Measurements from ENCODE around the gene CLDN18.

The CLDN18 gene

DNA sequence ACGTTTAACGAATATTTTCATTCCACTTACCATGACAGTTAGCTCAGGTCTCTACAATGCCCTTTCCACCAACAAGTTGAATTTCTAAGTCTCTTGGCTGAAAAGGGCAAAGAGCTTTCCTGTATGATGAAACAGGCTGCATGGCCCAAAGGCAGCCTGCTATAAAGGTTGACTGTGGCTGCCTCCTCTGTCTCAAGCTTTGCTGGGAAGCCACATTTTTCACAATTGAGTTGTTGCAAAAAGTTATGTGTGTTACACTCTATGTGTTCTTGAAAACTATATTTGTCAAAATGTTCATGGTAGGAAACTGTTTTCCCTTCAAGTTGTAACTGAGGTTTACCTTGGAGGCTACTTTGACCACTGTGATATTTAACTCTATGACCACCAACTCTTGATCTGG is 56.0 kb downstream of the CLDN18 start:
- DNase-seq = no peak

GRCh38 chr3:138066383-138066782 is 56.4 kb downstream of the CLDN18 start:
- DNase-seq = no peak

DNA sequence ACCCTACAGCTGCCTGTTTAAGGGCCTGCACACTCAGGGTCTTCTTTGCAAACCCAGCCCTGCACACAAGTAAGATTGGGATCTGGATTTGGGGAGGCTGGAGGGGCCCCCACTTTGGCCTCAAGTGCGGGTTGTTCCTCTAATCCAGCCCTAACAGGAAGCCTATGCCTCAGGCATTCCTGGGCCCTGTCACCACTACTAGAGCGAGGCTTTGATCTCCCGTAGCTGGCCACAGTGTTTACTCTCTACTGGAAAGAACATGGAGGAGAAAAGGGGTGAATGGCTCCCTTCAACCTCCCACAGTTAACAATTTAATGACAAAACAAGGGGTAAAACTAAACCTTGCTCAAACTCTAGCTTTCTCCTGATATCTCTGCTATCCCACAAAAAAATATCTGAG is 57.0 kb downstream of the CLDN18 start:
- DNase-seq = no peak

GRCh38 chr3:138068046-138068445 is 58.1 kb downstream of the CLDN18 start:
- no peak for DNase-seq

- DNase-seq = peak; percentile 55 to 79
Observed at GRCh38 chr3:138068579-138069174, 58.7 kb downstream of the CLDN18 start.

GRCh38 chr3:138070006-138070405 is 60.0 kb downstream of the CLDN18 start:
- no peak for DNase-seq

DNA sequence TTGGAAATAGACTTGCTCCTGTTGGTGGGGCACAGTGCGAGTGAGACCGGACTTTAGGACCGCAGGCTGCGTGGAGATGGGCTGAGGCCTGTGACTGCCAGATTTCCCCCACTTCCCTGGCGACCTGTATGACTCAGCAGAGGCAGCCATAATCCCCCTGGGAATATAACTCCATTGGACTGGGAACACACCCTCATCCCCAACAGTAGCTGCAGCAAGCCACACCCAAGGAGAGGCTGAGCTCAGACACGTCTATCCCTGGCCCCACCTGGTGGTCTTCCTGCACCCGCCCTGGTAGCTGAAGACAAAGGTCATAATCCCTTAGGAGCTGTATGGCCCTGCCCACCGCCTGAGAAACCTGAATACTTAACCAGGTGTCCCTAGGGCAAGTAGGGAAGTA is 62.8 kb downstream of the CLDN18 start:
- no peak for DNase-seq

- DNase-seq = no peak
Observed at GRCh38 chr3:138078096-138078495, 68.1 kb downstream of the CLDN18 start.

DNA sequence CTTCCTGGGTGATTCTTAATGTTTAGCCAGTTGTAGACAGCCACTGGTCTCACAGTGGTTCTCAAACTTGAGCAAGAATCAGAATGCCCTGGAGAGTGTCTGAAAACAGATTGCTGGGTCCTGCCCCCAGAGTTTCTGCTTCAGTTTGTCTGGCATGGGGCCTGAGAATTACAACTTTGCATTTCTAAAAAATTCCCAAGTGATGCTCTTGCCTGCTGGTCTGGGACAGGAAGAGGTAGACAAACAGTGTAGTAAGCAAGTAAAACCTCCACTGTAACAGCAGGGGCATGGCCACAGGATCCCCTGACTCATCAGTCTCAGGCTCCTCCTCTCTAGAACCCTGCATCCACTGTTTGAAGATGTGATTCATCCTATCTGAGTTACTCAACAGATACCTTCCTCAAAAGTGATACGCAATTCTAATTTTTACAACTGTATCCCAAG is 69.0 kb downstream of the CLDN18 start:
- DNase-seq = peak; percentile 14 to 68

GRCh38 chr3:138079901-138080300 is 69.9 kb downstream of the CLDN18 start:
- DNase-seq = no peak

- DNase-seq = no peak
Observed at GRCh38 chr3:138081371-138082084, 71.6 kb downstream of the CLDN18 start.

- no peak for DNase-seq
Observed at GRCh38 chr3:138082085-138082991, 72.4 kb downstream of the CLDN18 start.

DNA sequence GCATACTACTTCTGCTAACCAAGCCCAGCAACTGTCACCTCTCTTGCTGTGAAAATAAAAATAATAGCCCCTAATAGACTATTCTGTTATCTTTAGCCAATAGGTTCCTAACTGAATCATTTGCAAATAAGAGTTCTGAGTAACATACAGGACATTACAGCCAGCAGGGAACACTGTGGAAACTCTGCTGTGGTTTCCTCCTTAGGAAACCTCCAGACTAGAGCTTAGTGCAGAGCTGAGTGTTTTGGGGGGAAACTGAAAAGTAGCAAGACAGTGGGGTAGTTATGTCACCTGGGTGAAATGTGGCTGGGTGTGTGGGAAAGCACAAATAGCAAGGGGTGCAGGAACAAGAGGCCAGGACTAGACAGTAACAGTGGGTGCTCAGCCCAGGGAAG is 73.0 kb downstream of the CLDN18 start:
- no peak for DNase-seq

All from inflammatory macrophage treated with lipopolysaccharide for 1 hour (primary cell).